ENCODE data around the gene ITGB8. TPM values are rescaled to one million over a fixed set of nuclear protein-coding genes. Genes with fewer than 3 reads are reported as not detected.

The ITGB8 gene
- total and polyA plus RNA-seq, 4 donors: 45.4 to 193 (median 63.0) TPM

- no peak overlapping the region for H3K27ac ChIP-seq (ENCODE audit: low read depth, low read length)
- no peaks in the 10 kb centered on the region for H3K9me3 ChIP-seq (ENCODE audit: control insufficient read depth, insufficient read depth, low read length)
- no peaks in the 10 kb centered on the region for H3K4me1 ChIP-seq (ENCODE audit: control insufficient read depth, insufficient read depth, low read length)
- no peak overlapping the region for H3K4me3 ChIP-seq (ENCODE audit: low read depth, low read length)
- H3K36me3 ChIP-seq (ENCODE audit: control insufficient read depth, insufficient read depth, low read length): no peaks in the 10 kb centered on the region
- 80% methylated on average over 3 of the region's 5 CpGs for WGBS (ENCODE audit: insufficient coverage)
- DNase-seq (ENCODE audit: low read depth in 4 of 6, low spot score in 6 of 6): no peak
- no peaks in the 10 kb centered on the region for H3K27me3 ChIP-seq (ENCODE audit: control insufficient read depth, insufficient read depth, low read length)
Measured at GRCh38 chr7:20306180-20306946, 24.3 kb upstream of the ITGB8 start.

DNA sequence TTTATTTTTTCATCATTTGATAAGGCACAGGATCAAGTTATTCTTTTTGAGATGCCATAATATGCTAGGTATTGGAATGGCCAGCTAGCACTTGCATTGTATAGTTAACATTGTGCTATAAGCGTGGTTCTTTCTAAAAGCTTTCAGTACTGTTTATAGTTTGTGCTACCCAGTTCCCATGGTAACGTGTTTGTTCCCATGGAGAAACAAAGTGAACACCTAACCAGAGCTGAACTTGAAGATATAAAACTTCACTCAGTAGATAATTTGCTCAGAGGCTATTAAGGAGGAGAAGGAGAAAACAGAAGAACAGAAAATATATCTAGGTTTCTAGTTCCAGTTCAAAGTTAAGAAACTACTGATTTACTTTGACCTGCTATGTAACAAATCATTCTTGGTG lies 23.6 kb upstream of the ITGB8 start:
- Histone ChIP-seq H3K36me3 (ENCODE audit: control insufficient read depth, insufficient read depth, low read length) (no peaks in the 10 kb centered on the region), H3K9me3 (ENCODE audit: control insufficient read depth, insufficient read depth, low read length) (no peaks in the 10 kb centered on the region), H3K27me3 (ENCODE audit: control insufficient read depth, insufficient read depth, low read length) (no peaks in the 10 kb centered on the region), H3K4me3 (ENCODE audit: low read depth, low read length) (no peak overlapping the region), H3K4me1 (ENCODE audit: control insufficient read depth, insufficient read depth, low read length) (no peaks in the 10 kb centered on the region), H3K27ac (ENCODE audit: low read depth, low read length) (no peak overlapping the region)
- peak in 4 of 6 donors; percentile 38 to 89 (median 72) for DNase-seq (ENCODE audit: low read depth in 4 of 6, low spot score in 6 of 6)
- no CpG with 5 or more reads among the region's 2 CpGs for WGBS (ENCODE audit: insufficient coverage)

- DNase-seq (ENCODE audit: low read depth in 4 of 6, low spot score in 6 of 6): peak in 3 of 6 donors; percentile 13 to 72 (median 70)
- no peaks in the 10 kb centered on the region for H3K36me3 ChIP-seq (ENCODE audit: control insufficient read depth, insufficient read depth, low read length)
Measured at GRCh38 chr7:20307901-20308300, 22.8 kb upstream of the ITGB8 start.

GRCh38 chr7:20310301-20310700 lies 20.4 kb upstream of the ITGB8 start:
- WGBS (ENCODE audit: insufficient coverage): no CpG with 5 or more reads among the region's 3 CpGs
- no peaks in the 10 kb centered on the region for H3K9me3 ChIP-seq (ENCODE audit: control insufficient read depth, insufficient read depth, low read length)
- no peak overlapping the region for H3K27ac ChIP-seq (ENCODE audit: low read depth, low read length)
- H3K27me3 ChIP-seq (ENCODE audit: control insufficient read depth, insufficient read depth, low read length): no peaks in the 10 kb centered on the region
- DNase-seq (ENCODE audit: low read depth in 4 of 6, low spot score in 6 of 6): no peak
- no peak overlapping the region for H3K4me3 ChIP-seq (ENCODE audit: low read depth, low read length)
- no peaks in the 10 kb centered on the region for H3K36me3 ChIP-seq (ENCODE audit: control insufficient read depth, insufficient read depth, low read length)
- no peaks in the 10 kb centered on the region for H3K4me1 ChIP-seq (ENCODE audit: control insufficient read depth, insufficient read depth, low read length)

More at GRCh38 chr7:20307901-20308300, 22.8 kb upstream of the ITGB8 start:
- H3K27ac ChIP-seq (ENCODE audit: low read depth, low read length): peak overlapping the region; percentile 43
- 16% methylated on average over 6 of the region's 7 CpGs for WGBS (ENCODE audit: insufficient coverage)
- no peaks in the 10 kb centered on the region for H3K4me1 ChIP-seq (ENCODE audit: control insufficient read depth, insufficient read depth, low read length)
- H3K27me3 ChIP-seq (ENCODE audit: control insufficient read depth, insufficient read depth, low read length): no peaks in the 10 kb centered on the region
- H3K4me3 ChIP-seq (ENCODE audit: low read depth, low read length): no peak overlapping the region
- no peaks in the 10 kb centered on the region for H3K9me3 ChIP-seq (ENCODE audit: control insufficient read depth, insufficient read depth, low read length)

GRCh38 chr7:20310963-20311742 lies 19.5 kb upstream of the ITGB8 start:
- no CpG with 5 or more reads among the region's 3 CpGs for WGBS (ENCODE audit: insufficient coverage)
- no peak overlapping the region for H3K4me3 ChIP-seq (ENCODE audit: low read depth, low read length)
- peak in 2 of 6 donors; percentile 63 to 80 for DNase-seq (ENCODE audit: low read depth in 4 of 6, low spot score in 6 of 6)
- H3K27me3 ChIP-seq (ENCODE audit: control insufficient read depth, insufficient read depth, low read length): no peaks in the 10 kb centered on the region
- H3K36me3 ChIP-seq (ENCODE audit: control insufficient read depth, insufficient read depth, low read length): no peaks in the 10 kb centered on the region
- no peaks in the 10 kb centered on the region for H3K9me3 ChIP-seq (ENCODE audit: control insufficient read depth, insufficient read depth, low read length)
- H3K4me1 ChIP-seq (ENCODE audit: control insufficient read depth, insufficient read depth, low read length): no peaks in the 10 kb centered on the region
- H3K27ac ChIP-seq (ENCODE audit: low read depth, low read length): no peak overlapping the region

DNA sequence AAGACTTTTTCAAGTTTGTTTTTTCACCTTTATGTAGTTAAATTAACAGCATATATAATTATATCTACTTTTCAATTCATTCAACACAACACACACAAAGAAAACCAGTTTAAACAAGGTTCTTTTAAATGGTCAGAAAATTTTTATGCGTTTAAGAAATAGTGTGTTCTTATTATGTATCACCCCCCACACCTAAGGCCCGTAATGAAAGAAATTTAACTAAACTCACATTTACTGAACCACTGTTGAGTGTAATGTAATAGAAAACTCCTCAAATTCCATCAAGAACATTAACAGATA lies 19.0 kb upstream of the ITGB8 start:
- DNase-seq (ENCODE audit: low read depth in 4 of 6, low spot score in 6 of 6): no peak
- H3K36me3 ChIP-seq (ENCODE audit: control insufficient read depth, insufficient read depth, low read length): no peaks in the 10 kb centered on the region
- no peaks in the 10 kb centered on the region for H3K9me3 ChIP-seq (ENCODE audit: control insufficient read depth, insufficient read depth, low read length)
- H3K27ac ChIP-seq (ENCODE audit: low read depth, low read length): no peak overlapping the region
- no peaks in the 10 kb centered on the region for H3K27me3 ChIP-seq (ENCODE audit: control insufficient read depth, insufficient read depth, low read length)
- no peaks in the 10 kb centered on the region for H3K4me1 ChIP-seq (ENCODE audit: control insufficient read depth, insufficient read depth, low read length)
- H3K4me3 ChIP-seq (ENCODE audit: low read depth, low read length): no peak overlapping the region
- no CpG with 5 or more reads among the region's 2 CpGs for WGBS (ENCODE audit: insufficient coverage)

DNA sequence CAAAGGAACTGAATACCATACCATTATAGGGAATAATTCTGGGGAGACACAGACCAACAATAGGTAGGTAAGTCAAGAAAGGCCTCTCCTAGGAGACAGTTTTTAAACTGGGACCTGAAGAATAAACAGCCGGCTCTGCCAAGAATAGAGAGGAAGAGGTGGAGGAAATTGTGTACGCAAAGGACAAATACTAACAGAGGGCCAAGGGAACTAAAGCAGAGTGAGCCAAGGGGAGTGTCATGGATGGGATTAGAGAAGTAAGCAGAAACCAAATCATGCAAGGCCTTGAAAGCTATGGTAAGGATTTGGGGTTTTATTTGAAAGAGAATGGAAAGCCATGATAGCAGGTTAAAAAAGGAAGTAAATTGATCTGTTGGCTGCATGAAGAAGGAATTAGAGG lies 18.1 kb upstream of the ITGB8 start:
- no peak overlapping the region for H3K27ac ChIP-seq (ENCODE audit: low read depth, low read length)
- H3K27me3 ChIP-seq (ENCODE audit: control insufficient read depth, insufficient read depth, low read length): no peaks in the 10 kb centered on the region
- 76% methylated on average over 2 of the region's 2 CpGs for WGBS (ENCODE audit: insufficient coverage)
- H3K9me3 ChIP-seq (ENCODE audit: control insufficient read depth, insufficient read depth, low read length): no peaks in the 10 kb centered on the region
- no peak overlapping the region for H3K4me3 ChIP-seq (ENCODE audit: low read depth, low read length)
- H3K4me1 ChIP-seq (ENCODE audit: control insufficient read depth, insufficient read depth, low read length): no peaks in the 10 kb centered on the region
- H3K36me3 ChIP-seq (ENCODE audit: control insufficient read depth, insufficient read depth, low read length): no peaks in the 10 kb centered on the region
- no peak for DNase-seq (ENCODE audit: low read depth in 4 of 6, low spot score in 6 of 6)

- Histone ChIP-seq H3K27ac (ENCODE audit: low read depth, low read length) (no peak overlapping the region), H3K4me1 (ENCODE audit: control insufficient read depth, insufficient read depth, low read length) (no peaks in the 10 kb centered on the region), H3K9me3 (ENCODE audit: control insufficient read depth, insufficient read depth, low read length) (no peaks in the 10 kb centered on the region), H3K4me3 (ENCODE audit: low read depth, low read length) (no peak overlapping the region), H3K36me3 (ENCODE audit: control insufficient read depth, insufficient read depth, low read length) (no peaks in the 10 kb centered on the region), H3K27me3 (ENCODE audit: control insufficient read depth, insufficient read depth, low read length) (no peaks in the 10 kb centered on the region)
- no peak for DNase-seq (ENCODE audit: low read depth in 4 of 6, low spot score in 6 of 6)
- WGBS (ENCODE audit: insufficient coverage): no CpG with 5 or more reads among the region's 1 CpG
Measured at GRCh38 chr7:20313626-20314025, 17.1 kb upstream of the ITGB8 start.

- H3K9me3 ChIP-seq (ENCODE audit: control insufficient read depth, insufficient read depth, low read length): no peaks in the 10 kb centered on the region
- H3K36me3 ChIP-seq (ENCODE audit: control insufficient read depth, insufficient read depth, low read length): no peaks in the 10 kb centered on the region
- no peaks in the 10 kb centered on the region for H3K4me1 ChIP-seq (ENCODE audit: control insufficient read depth, insufficient read depth, low read length)
- no peak overlapping the region for H3K27ac ChIP-seq (ENCODE audit: low read depth, low read length)
- H3K4me3 ChIP-seq (ENCODE audit: low read depth, low read length): no peak overlapping the region
- DNase-seq (ENCODE audit: low read depth in 4 of 6, low spot score in 6 of 6): peak in 1 of 6 donors; percentile 55
- 80% methylated on average over 1 of the region's 2 CpGs for WGBS (ENCODE audit: insufficient coverage)
- no peaks in the 10 kb centered on the region for H3K27me3 ChIP-seq (ENCODE audit: control insufficient read depth, insufficient read depth, low read length)
Measured at GRCh38 chr7:20314198-20314597, 16.5 kb upstream of the ITGB8 start.

- Histone ChIP-seq H3K9me3 (ENCODE audit: control insufficient read depth, insufficient read depth, low read length) (no peaks in the 10 kb centered on the region), H3K4me1 (ENCODE audit: control insufficient read depth, insufficient read depth, low read length) (no peaks in the 10 kb centered on the region), H3K4me3 (ENCODE audit: low read depth, low read length) (no peak overlapping the region), H3K27ac (ENCODE audit: low read depth, low read length) (no peak overlapping the region), H3K36me3 (ENCODE audit: control insufficient read depth, insufficient read depth, low read length) (no peaks in the 10 kb centered on the region), H3K27me3 (ENCODE audit: control insufficient read depth, insufficient read depth, low read length) (no peaks in the 10 kb centered on the region)
- DNase-seq (ENCODE audit: low read depth in 4 of 6, low spot score in 6 of 6): peak in 2 of 6 donors; percentile 31 to 42
- no CpG with 5 or more reads among the region's 4 CpGs for whole genome bisulfite sequencing (ENCODE audit: insufficient coverage)
Measured at GRCh38 chr7:20316706-20317105, 14.0 kb upstream of the ITGB8 start.
